CD4-positive, alpha-beta T cell (primary cell): Measurements from ENCODE around the gene GDA. TPM values are rescaled to one million over a fixed set of nuclear protein-coding genes. Genes with fewer than 3 reads are reported as not detected.

Experiments
- ATAC-seq: fragments of 200-7000 bp; cut with Tn5 transposase; one replicate; pipeline ENCODE4 v1.10.0; 2022; ENCODE audit warnings: mild to moderate bottlenecking; ENCODE audit not compliant: poor library complexity
- CTCF ChIA-PET: fragments of 350-600 bp; sonication (Branson Sonifier 250); formaldehyde crosslinking; loops from one replicate; lab custom pipeline; 2021; ENCODE audit warnings: antibody characterized with exemption, inconsistent platforms; lab: Charles Lee
- POLR2A ChIA-PET: fragments of 350-600 bp; sonication (Branson Sonifier 250); formaldehyde crosslinking; loops from one replicate; lab custom pipeline; 2021; ENCODE audit warnings: antibody characterized with exemption, inconsistent platforms; lab: Charles Lee
- DNase-seq, 14 experiments: peaks; one replicate each; pipeline ENCODE4 v3.0.0-alpha.2; 2013 to 2020; ENCODE audit warnings: mixed read lengths in 2 of 14
- H3K27ac ChIP-seq, 2 donors: one replicate each; pipeline versions ENCODE4 v1.5.1 to v1.7.0; 2013; ENCODE audit warnings: low read length in 2 of 2, low read depth in 1 of 2, mild to moderate bottlenecking in 1 of 2
- H3K27me3 ChIP-seq, 2 experiments: 1 replicate in 1 of 2; 2 replicates in 1 of 2; pipeline versions ENCODE4 v1.6.1 to v1.7.0; 2013; ENCODE audit warnings: low read length in 2 of 2, control low read depth in 1 of 2, mild to moderate bottlenecking in 1 of 2, moderate library complexity in 1 of 2; ENCODE audit not compliant: insufficient read depth in 2 of 2, control insufficient read depth in 1 of 2
- H3K36me3 ChIP-seq: one replicate; pipeline ENCODE4 v1.6.1; 2013; ENCODE audit warnings: low read length, control low read depth; ENCODE audit not compliant: insufficient read depth
- H3K4me1 ChIP-seq: one replicate; pipeline ENCODE4 v1.6.1; 2013; ENCODE audit warnings: low read length, control low read depth; ENCODE audit not compliant: insufficient read depth
- H3K4me3 ChIP-seq: one replicate; pipeline ENCODE4 v1.5.1; 2013; ENCODE audit warnings: mild to moderate bottlenecking, low read length, moderate library complexity
- H3K9me3 ChIP-seq, 2 experiments: 1 replicate in 1 of 2; 2 replicates in 1 of 2; pipeline versions ENCODE4 v1.6.1 to v1.7.0; 2013; ENCODE audit warnings: low read length in 2 of 2, mild to moderate bottlenecking in 2 of 2, control low read depth in 1 of 2, moderate library complexity in 1 of 2; ENCODE audit not compliant: control insufficient read depth in 1 of 2, insufficient read depth in 1 of 2
- H3K27ac Mint-ChIP-seq: one replicate; pipeline ENCODE4 v1.8.0; 2020; ENCODE audit warnings: mixed read lengths
- H3K27me3 Mint-ChIP-seq: one replicate; pipeline ENCODE4 v1.8.0; 2021; ENCODE audit warnings: mixed read lengths
- H3K36me3 Mint-ChIP-seq: one replicate; pipeline ENCODE4 v1.8.0; 2021; ENCODE audit warnings: low read depth, mixed read lengths
- H3K4me1 Mint-ChIP-seq: one replicate; pipeline ENCODE4 v1.8.0; 2021; ENCODE audit warnings: low read depth, mixed read lengths
- H3K4me3 Mint-ChIP-seq: one replicate; pipeline ENCODE4 v1.8.0; 2020; ENCODE audit warnings: mild to moderate bottlenecking, mixed read lengths
- H3K9me3 Mint-ChIP-seq: one replicate; pipeline ENCODE4 v1.8.0; 2020; ENCODE audit warnings: mixed read lengths
- CTCF ChIP-seq: fragments of 200-600 bp; IDR thresholded peaks from one replicate; pipeline ENCODE4 v1.8.0; 2022; ENCODE audit warnings: antibody characterized with exemption, mild to moderate bottlenecking
- intact Hi-C, 2 experiments: fragments of 100-400 bp; cut with DNase I in 1 of 2; cut with micrococcal nuclease in 1 of 2; formaldehyde crosslinking; loops; one replicate each; pipeline versions ENCODE4 v1.15.1 to v1.9.0; 2023 to 2025; cut with DNase I, micrococcal nuclease
- total RNA-seq, 174 experiments: library from RNA in 2 of 174; stranded (reverse) in 2 of 174; gene quantifications; one replicate each; pipeline ENCODE4 v1.2.3 and lab custom pipeline; 2021 to 2026

GDA gene
- total RNA-seq, 2 experiments from 2014 or later: not detected

GRCh38 chr9:72274441-72274840, 125.2 kb downstream of the GDA start:
- Mint-ChIP-seq H3K36me3 (no peaks in the 10 kb centered on the region), H3K4me3 (no peak overlapping the region), H3K4me1 (no peaks in the 10 kb centered on the region), H3K9me3 (no peaks in the 10 kb centered on the region), H3K27me3 (no peaks in the 10 kb centered on the region), H3K27ac (no peak overlapping the region)
- H3K9me3 ChIP-seq: no peaks in the 10 kb centered on the region
- ChIA-PET CTCF (no interaction called here), POLR2A (no interaction called here)
- DNase-seq: no peak
- H3K4me1 ChIP-seq: no peaks in the 10 kb centered on the region
- no peak overlapping the region for H3K4me3 ChIP-seq
- intact Hi-C loops: loop anchor here (5.0 to 10.0 kb wide), 4 partner anchors 550 to 992 kb away; no protein-coding TSS in a partner anchor
- no peak for ATAC-seq
- no peaks in the 10 kb centered on the region for H3K36me3 ChIP-seq
- no peaks in the 10 kb centered on the region for H3K27me3 ChIP-seq
- H3K27ac ChIP-seq: no peak overlapping the region
- no peak for TF ChIP-seq CTCF

DNA sequence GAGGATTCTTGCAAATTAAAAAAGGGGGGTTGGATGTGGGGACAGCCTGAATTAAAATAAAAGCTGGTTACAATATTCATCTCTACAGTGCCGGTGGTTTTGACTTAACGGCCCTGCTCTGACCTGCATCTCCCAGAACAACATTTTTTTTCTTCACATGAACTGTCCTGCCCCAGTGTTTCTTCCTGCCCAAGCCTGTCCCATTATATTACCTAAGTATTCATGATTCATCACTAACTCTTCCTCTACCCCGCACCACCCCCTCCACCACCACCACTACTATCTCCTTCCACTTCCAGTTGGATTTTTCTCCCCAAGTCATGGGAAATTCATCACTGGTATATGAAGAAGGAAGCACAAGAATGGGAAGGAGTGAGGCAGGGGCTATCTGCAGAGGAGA, 125.7 kb downstream of the GDA start:
- H3K27me3 Mint-ChIP-seq: no peaks in the 10 kb centered on the region
- no peaks in the 10 kb centered on the region for H3K4me1 Mint-ChIP-seq
- Histone ChIP-seq H3K36me3 (no peaks in the 10 kb centered on the region), H3K9me3 (no peaks in the 10 kb centered on the region), H3K4me3 (no peak overlapping the region), H3K27me3 (no peaks in the 10 kb centered on the region), H3K27ac (no peak overlapping the region), H3K4me1 (no peaks in the 10 kb centered on the region)
- no peak overlapping the region for H3K4me3 Mint-ChIP-seq
- H3K36me3 Mint-ChIP-seq: no peaks in the 10 kb centered on the region
- TF ChIP-seq CTCF: no peak
- ChIA-PET POLR2A (no interaction called here), CTCF (no interaction called here)
- DNase-seq (no peak), ATAC-seq (no peak)
- H3K9me3 Mint-ChIP-seq: no peaks in the 10 kb centered on the region
- intact Hi-C loops: loop anchor here (5.0 to 10.0 kb wide), 4 partner anchors 550 to 993 kb away; no protein-coding TSS in a partner anchor
- H3K27ac Mint-ChIP-seq: no peak overlapping the region

DNA sequence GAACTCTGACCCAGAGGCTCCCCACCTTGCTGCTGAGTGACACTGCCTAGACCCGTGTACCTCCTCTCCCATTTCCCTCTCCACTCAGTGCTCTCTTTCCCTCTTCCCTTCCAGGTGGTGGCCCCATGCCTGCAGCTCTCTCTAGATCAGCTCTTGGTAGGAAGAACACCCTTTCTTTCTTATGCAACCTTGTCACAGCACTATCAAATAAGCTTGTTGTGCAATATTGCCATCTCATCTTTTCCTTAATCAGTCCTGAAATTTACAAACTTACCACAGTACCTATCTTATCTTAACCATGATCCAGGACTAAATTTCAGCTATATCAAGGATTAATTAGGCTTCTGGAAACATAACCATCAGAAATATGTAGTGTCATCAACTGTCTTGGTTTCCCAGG, 127.2 kb downstream of the GDA start:
- Mint-ChIP-seq H3K27me3 (no peaks in the 10 kb centered on the region), H3K9me3 (no peaks in the 10 kb centered on the region), H3K36me3 (no peaks in the 10 kb centered on the region), H3K4me1 (no peaks in the 10 kb centered on the region), H3K4me3 (no peak overlapping the region), H3K27ac (no peak overlapping the region)
- no peaks in the 10 kb centered on the region for H3K4me1 ChIP-seq
- DNase-seq (no peak), ATAC-seq (no peak)
- intact Hi-C loops: loop anchor here in 1 of 2 experiments (10.0 kb wide), 1 partner anchor 548 kb away; no protein-coding TSS in a partner anchor
- no peaks in the 10 kb centered on the region for H3K9me3 ChIP-seq
- H3K36me3 ChIP-seq: no peaks in the 10 kb centered on the region
- H3K27ac ChIP-seq: no peak overlapping the region
- no peaks in the 10 kb centered on the region for H3K27me3 ChIP-seq
- ChIA-PET CTCF (no interaction called here), POLR2A (no interaction called here)
- TF ChIP-seq CTCF: no peak
- H3K4me3 ChIP-seq: no peak overlapping the region
